Measurements from ENCODE around the gene USP32. TPM values are rescaled to one million over a fixed set of nuclear protein-coding genes. Genes with fewer than 3 reads are reported as not detected.

Gene USP32
- total RNA-seq, 1 experiment from 2014 or later = 73.5 TPM

DNA sequence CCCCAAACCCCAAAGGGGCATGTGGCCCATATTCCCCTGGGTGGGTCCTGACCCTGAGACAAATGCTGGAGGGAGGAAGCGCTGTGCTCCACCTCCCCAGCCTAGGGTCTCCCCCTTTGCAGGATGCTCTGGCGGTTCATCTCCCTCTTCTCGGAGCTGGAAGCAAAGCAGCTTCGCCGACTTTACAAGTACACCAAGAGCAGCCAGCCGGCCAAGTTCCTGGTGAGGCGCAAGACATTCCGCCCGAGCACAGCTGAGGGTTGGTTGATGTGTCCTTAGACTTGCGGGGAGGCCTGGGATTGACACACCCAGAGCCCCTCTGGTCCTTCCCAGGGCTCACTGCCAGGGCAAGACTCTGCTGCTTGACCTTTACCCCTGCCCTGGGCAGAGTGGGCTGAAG lies 34.7 kb upstream of the USP32 start:
- no peak overlapping the region for H3K9ac ChIP-seq (ENCODE audit: extremely low read depth, insufficient read length, low read length)
- no peaks in the 10 kb centered on the region; the same call in 1 of the 2 replicates for H3K4me1 ChIP-seq (ENCODE audit: insufficient read depth, low read length)
- H4K20me1 ChIP-seq (ENCODE audit: control insufficient read depth, insufficient read depth, insufficient read length) = no peaks in the 10 kb centered on the region
- H3K4ac ChIP-seq (ENCODE audit: low read depth, low read length) = no peak overlapping the region
- no peaks in the 10 kb centered on the region for H3K23me2 ChIP-seq (ENCODE audit: insufficient read length, low read depth, low read length, poor library complexity, severe bottlenecking)
- H4K8ac ChIP-seq (replicated peaks; ENCODE audit: insufficient read length, low read depth, low read length) = no peak overlapping the region
- H3K27ac Mint-ChIP-seq = no peak overlapping the region; a peak in 2 of 7 replicates
- 0 out of 7 replicates have a peak, but pooled peaks cover 0 to 1% (median 0%) of the 10 kb centered on the region in 3 experiments for H3K36me3 Mint-ChIP-seq (ENCODE audit: insufficient read depth in 1 of 3, low read depth in 3 of 3)
- no peak overlapping the region for H3K4me3 Mint-ChIP-seq
- H3K4me2 ChIP-seq (ENCODE audit: insufficient read depth, insufficient read length, low read length) = no peak overlapping the region
- no peak overlapping the region for H2BK5ac ChIP-seq (ENCODE audit: insufficient read length, low read length)
- no peak overlapping the region for H3K23ac ChIP-seq (ENCODE audit: insufficient read length, low read depth, low read length)
- no peak overlapping the region for H4K91ac ChIP-seq (ENCODE audit: insufficient read length, low read depth, low read length)
- no peaks in the 10 kb centered on the region for H3K9me3 ChIP-seq (ENCODE audit: control insufficient read depth, low read depth, low read length)
- peaks cover 10% of the 10 kb centered on the region for H3K27me3 Mint-ChIP-seq (ENCODE audit: low read depth)
- no peak overlapping the region for H2BK20ac ChIP-seq (ENCODE audit: low read depth, low read length, poor library complexity, severe bottlenecking)
- H2BK120ac ChIP-seq (ENCODE audit: low read depth, low read length, poor library complexity, severe bottlenecking) = no peak overlapping the region
- no peaks in the 10 kb centered on the region for H3K79me2 ChIP-seq (ENCODE audit: insufficient read depth, low read length)
- peaks cover 10 to 11% of the 10 kb centered on the region in 2 experiments for H3K4me1 Mint-ChIP-seq
- H3K18ac ChIP-seq (ENCODE audit: insufficient read length, low read depth, low read length) = no peak overlapping the region
- no peak overlapping the region for H3K56ac ChIP-seq (ENCODE audit: insufficient read length, low read depth, low read length)
- H4K5ac ChIP-seq (ENCODE audit: insufficient read length, low read depth, low read length) = no peak overlapping the region
- peaks cover 0 to 4% of the 10 kb centered on the region in 2 experiments; a peak in 3 of 5 replicates for H3K9me3 Mint-ChIP-seq
- H2AFZ ChIP-seq (ENCODE audit: low read length) = no peak overlapping the region
- no peaks in the 10 kb centered on the region for H3K79me1 ChIP-seq (ENCODE audit: insufficient read depth, low read depth, low read length, poor library complexity, severe bottlenecking)
- TF ChIP-seq, protein P1, sequence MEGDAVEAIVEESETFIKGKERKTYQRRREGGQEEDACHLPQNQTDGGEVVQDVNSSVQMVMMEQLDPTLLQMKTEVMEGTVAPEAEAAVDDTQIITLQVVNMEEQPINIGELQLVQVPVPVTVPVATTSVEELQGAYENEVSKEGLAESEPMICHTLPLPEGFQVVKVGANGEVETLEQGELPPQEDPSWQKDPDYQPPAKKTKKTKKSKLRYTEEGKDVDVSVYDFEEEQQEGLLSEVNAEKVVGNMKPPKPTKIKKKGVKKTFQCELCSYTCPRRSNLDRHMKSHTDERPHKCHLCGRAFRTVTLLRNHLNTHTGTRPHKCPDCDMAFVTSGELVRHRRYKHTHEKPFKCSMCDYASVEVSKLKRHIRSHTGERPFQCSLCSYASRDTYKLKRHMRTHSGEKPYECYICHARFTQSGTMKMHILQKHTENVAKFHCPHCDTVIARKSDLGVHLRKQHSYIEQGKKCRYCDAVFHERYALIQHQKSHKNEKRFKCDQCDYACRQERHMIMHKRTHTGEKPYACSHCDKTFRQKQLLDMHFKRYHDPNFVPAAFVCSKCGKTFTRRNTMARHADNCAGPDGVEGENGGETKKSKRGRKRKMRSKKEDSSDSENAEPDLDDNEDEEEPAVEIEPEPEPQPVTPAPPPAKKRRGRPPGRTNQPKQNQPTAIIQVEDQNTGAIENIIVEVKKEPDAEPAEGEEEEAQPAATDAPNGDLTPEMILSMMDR (conservative IDR thresholded peaks at IDR 0.05) = no peak
- no peak overlapping the region for H2AK5ac ChIP-seq (ENCODE audit: insufficient read length, low read length)
- H3K14ac ChIP-seq (ENCODE audit: insufficient read depth, low read length) = no peak overlapping the region; the same call in 1 of the 2 replicates
- no peak overlapping the region for H2BK12ac ChIP-seq (ENCODE audit: insufficient read length, low read depth, low read length)
- H3T11ph ChIP-seq (ENCODE audit: low read length) = no peak overlapping the region
- no peak overlapping the region for H2BK15ac ChIP-seq (ENCODE audit: low read depth, low read length)
- DNase-seq = no peak
- WGBS (ENCODE audit: extremely low coverage, insufficient read length, low lambda C conversion rate) = no CpG with 5 or more reads among the region's 10 CpGs
- no peaks in the 10 kb centered on the region for H3K27me3 ChIP-seq (ENCODE audit: insufficient read depth, low read length)
- no peak overlapping the region for H3K27ac ChIP-seq (ENCODE audit: insufficient read length, low read depth, low read length)
